Transverse colon (tissue), 4 donors: ENCODE measurements around the gene TRIM33.

Experiments used
- CTCF ChIP-seq, 5 experiments: fragments of 200-600 bp in 3 of 5; fragments of 450-650 bp in 2 of 5; sonication (generic) in 3 of 5; IDR thresholded peaks; 1 replicate in 2 of 5; 2 replicates in 3 of 5; pipeline ENCODE4 v1.5.1; 2016 to 2017; ENCODE audit warnings: antibody characterized with exemption in 5 of 5, inconsistent platforms in 3 of 5, mild to moderate bottlenecking in 2 of 5, moderate library complexity in 1 of 5
- POLR2AphosphoS5 ChIP-seq, 3 donors: sonication (generic); formaldehyde crosslinking; IDR thresholded peaks; one replicate each; pipeline ENCODE4 v1.6.1; 2016; ENCODE audit warnings: antibody characterized with exemption in 3 of 3

- TF ChIP-seq CTCF (IDR thresholded peaks at IDR 0.05), result no peak
- no peak for TF ChIP-seq POLR2AphosphoS5 (IDR thresholded peaks at IDR 0.05)
Observed at GRCh38 chr1:114496089-114496488, 14.9 kb downstream of the TRIM33 start.
